ENCODE results near the gene CACNG4. TPM values are rescaled to one million over a fixed set of nuclear protein-coding genes. Genes with fewer than 3 reads are reported as not detected.

CACNG4 gene
- total and polyA plus RNA-seq, 2 experiments from 2014 or later: 1.6 to 4.1 TPM

- no peaks in the 10 kb centered on the region for H4K20me1 ChIP-seq (replicated peaks; ENCODE audit: insufficient read depth)
- Mint-ChIP-seq H3K4me1 (peaks cover 8% of the 10 kb centered on the region; the same call in 2 of the 3 replicates), H3K27ac (no peak overlapping the region), H3K27me3 (ENCODE audit: insufficient read depth, low read depth, poor library complexity) (peaks cover 6% of the 10 kb centered on the region), H3K4me3 (no peak overlapping the region), H3K9me3 (0 out of 3 replicates have a peak, but pooled peaks cover under 1% of the 10 kb centered on the region), H3K36me3 (ENCODE audit: low read depth) (no peaks in the 10 kb centered on the region)
- H3K9me2 ChIP-seq (ENCODE audit: insufficient read depth): no peaks in the 10 kb centered on the region
- H3K4me1 ChIP-seq (ENCODE audit: insufficient read depth): no peaks in the 10 kb centered on the region
- no peak overlapping the region for H3K4me3 ChIP-seq
- no peaks in the 10 kb centered on the region for H3K79me2 ChIP-seq (replicated peaks; ENCODE audit: insufficient read depth)
- H2AFZ ChIP-seq: no peak overlapping the region
- ATAC-seq: no peak; the same call in 1 of the 3 replicates
- DNase-seq (ENCODE audit: low spot score): no peak
- H3F3A ChIP-seq (replicated peaks; ENCODE audit: low read depth): no peaks in the 10 kb centered on the region
- TF ChIP-seq EZH2 (IDR thresholded peaks at IDR 0.05; ENCODE audit: low read depth, unreplicated experiment) (no peak), REST (IDR thresholded peaks at IDR 0.05; ENCODE audit: unreplicated experiment) (no peak), JUNB (IDR thresholded peaks at IDR 0.05; ENCODE audit: unreplicated experiment) (no peak), ZNF331 (CRISPR knock-in tag; IDR thresholded peaks at IDR 0.05; ENCODE audit: low read depth) (no peak), STAT1 (IDR thresholded peaks at IDR 0.05; ENCODE audit: unreplicated experiment) (no peak), ZNF462 (CRISPR knock-in tag; IDR thresholded peaks at IDR 0.05) (no peak), CTCF (conservative IDR thresholded peaks at IDR 0.05; ENCODE audit: low read depth in 2 of 2) (no peak), ZNF114 (CRISPR knock-in tag; IDR thresholded peaks at IDR 0.05) (no peak), EZH2phosphoT487 (IDR thresholded peaks at IDR 0.05; ENCODE audit: unreplicated experiment) (no peak), ETS1 (IDR thresholded peaks at IDR 0.05) (no peak), CREB1 (CRISPR knock-in tag; IDR thresholded peaks at IDR 0.05; ENCODE audit: low read depth) (no peak), POLR2AphosphoS5 (IDR thresholded peaks at IDR 0.05; ENCODE audit: low read depth) (no peak), NANOG (IDR thresholded peaks at IDR 0.05; ENCODE audit: borderline replicate concordance) (no peak)
- H3K27me3 ChIP-seq (ENCODE audit: insufficient read depth): no peaks in the 10 kb centered on the region
- no peak overlapping the region for H3K4me2 ChIP-seq
- H3K36me3 ChIP-seq (ENCODE audit: insufficient read depth): no peaks in the 10 kb centered on the region
- no peak overlapping the region for H3K27ac ChIP-seq (ENCODE audit: low read depth)
Observed at GRCh38 chr17:66976781-66977201, 12.3 kb downstream of the CACNG4 start.

Data from GM23338 (cell line).